IPS DF 4.7 (cell line): ENCODE data around the gene MTOR.
"Not testable (repeated sequence)": the region's sequence is repeated elsewhere in the genome, so short reads cannot be mapped to it uniquely, and the experiment has no call there.

Experiments
- DNase-seq: peaks from one replicate; pipeline ENCODE4 v3.0.0-alpha.2; 2013; ENCODE audit warnings: low spot score; ENCODE audit errors: extremely low read depth

Gene MTOR

DNA sequence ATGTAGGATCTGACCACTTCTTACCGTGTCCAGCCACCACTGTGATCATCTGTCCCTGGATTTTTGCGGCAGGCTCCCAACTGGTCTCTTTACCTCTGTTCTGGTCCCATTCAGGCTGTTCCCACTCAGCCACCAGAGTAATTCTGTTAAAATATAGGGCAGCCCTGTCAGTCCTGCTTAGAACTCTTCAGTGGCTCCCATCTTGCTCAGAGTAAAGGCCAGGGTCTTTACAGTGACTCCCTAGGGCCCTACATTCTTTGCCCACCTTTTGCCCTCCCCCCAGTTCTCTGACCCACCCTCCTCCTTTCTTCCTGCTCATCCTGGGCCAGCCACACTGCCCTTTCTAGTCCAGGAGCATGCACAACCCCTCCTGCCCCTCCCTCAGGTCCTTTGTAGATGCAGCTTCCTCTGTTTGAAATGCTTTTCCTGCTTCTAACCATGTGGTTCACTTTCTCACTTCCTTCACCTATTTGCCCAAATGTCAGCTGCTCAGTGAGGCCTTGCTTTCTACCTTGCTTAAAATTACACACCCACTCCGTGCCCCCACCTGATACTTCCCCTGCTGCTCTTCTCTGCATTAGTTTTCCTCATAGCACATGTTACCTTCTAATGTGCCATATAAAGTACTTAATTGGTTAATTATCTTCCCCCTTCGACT, 18.5 kb upstream of the MTOR start:
- no peak for DNase-seq

DNA sequence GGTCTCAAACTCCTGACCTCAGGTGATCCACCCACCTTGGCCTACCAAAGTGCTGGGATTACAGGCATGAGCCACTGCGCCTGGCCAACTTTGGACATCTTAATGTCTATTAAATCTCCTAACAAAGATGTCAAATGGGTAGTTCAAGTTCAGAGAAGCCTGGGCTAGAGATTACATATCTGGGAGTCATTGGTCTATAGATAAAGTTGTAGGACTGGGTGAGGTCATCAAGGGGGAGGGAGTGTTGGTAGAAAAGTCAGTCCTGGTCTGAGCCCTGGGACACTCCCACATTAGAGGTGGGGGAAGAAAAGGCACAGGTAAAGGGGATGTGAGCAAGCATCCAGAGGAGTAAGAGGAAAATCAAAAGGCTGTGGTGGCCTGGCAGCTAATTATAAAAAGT, 17.3 kb upstream of the MTOR start:
- no peak for DNase-seq

DNA sequence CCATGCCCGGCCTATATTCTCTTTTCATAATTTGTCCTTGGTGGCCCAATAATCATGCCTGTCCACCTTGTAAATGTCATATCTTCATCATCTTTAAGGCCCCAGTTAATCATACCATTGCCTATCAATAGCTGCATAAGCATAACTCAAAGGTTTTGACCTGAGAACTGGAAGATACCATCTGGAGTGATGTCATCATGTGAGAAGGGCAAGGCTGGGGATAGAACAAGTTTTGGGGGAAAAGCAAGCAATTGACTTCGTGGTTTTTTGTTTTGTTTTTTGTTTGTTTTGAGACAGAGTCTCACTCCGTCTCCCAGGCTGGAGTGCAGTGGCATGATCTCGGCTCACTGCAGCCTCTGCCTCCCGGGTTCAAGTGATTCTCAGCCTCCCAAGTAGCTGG, 16.8 kb upstream of the MTOR start:
- DNase-seq: no peak

DNA sequence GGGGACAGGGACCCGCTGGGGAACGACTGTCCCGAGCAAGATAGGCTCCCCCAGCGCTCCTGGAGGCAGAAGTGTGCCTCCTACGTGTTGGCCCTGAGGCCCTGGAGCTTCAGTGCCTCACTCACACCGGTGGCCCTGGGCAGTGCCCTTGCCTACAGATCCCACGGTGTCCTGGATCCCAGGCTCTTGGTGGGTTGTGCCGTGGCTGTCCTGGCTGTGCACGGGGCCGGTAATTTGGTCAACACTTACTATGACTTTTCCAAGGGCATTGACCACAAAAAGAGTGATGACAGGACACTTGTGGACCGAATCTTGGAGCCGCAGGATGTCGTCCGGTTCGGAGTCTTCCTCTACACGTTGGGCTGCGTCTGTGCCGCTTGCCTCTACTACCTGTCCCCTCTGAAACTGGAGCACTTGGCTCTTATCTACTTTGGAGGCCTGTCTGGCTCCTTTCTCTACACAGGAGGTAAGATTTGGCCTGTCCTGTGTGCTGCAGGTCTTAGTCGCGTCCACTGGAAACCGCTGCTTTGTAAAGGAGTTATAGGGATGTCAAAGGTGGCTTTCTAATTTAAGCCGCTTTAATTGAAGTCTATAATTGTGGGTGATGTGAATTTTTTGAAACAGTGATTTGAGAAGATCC, 11.4 kb upstream of the MTOR start:
- DNase-seq: no peak

DNA sequence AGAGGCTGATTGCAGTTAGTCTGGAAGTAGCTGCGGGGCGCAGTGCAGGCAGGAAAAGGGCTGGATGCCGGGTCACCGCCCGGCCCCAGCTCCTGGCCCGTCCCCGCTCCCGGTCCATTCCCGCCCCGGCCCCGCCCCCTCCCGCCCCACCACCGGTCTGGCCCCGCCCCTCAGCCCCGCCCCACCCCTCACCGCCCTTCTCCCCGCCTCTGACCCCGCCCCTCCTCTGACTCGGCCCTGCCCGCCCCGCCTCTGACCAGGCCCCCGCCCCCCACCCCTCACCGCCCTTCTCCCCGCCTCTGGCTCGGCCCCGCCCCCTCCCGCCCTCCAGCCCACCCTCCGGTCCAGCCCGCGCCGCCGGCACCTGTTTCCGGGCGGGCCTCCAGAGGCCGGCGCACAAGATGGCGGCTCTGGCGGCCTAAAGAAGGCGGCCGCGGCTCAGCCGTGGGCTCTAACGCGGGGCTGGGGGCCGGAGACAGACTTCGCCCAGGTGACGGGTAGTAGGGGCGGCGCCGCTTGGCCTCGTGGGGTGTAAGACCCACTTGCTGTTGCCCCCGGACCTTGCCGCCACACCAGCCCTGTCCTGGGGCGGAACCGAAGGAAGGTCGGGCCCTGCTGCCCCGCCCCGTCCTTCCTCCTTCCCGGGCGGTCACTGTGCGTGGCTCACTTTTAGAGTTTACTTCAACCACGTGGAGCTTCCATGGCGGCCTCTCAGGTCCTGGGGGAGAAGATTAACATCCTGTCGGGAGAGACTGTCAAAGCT, 10.7 kb upstream of the MTOR start, which contains the start of gene UBIAD1:
UBIAD1 (plus strand) TSS at position 367 of the 763 bp plus-strand sequence; CDS start at position 701, 334 bp downstream.
- DNase-seq: no peak

DNA sequence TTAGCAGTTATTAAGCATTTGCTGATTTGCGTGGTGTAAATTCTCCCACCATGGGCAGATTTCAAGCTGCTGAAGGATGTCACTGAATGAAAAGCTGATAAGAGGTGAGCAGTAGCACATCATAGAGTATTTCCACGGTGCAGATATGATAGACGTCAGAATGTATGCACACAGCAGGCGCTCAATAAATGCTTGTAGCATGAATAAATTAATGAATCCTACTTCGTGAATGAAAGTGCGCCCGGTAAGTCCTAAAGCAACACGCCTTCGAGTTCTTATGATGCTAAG, 10.1 kb upstream of the MTOR start:
- DNase-seq: no peak

DNA sequence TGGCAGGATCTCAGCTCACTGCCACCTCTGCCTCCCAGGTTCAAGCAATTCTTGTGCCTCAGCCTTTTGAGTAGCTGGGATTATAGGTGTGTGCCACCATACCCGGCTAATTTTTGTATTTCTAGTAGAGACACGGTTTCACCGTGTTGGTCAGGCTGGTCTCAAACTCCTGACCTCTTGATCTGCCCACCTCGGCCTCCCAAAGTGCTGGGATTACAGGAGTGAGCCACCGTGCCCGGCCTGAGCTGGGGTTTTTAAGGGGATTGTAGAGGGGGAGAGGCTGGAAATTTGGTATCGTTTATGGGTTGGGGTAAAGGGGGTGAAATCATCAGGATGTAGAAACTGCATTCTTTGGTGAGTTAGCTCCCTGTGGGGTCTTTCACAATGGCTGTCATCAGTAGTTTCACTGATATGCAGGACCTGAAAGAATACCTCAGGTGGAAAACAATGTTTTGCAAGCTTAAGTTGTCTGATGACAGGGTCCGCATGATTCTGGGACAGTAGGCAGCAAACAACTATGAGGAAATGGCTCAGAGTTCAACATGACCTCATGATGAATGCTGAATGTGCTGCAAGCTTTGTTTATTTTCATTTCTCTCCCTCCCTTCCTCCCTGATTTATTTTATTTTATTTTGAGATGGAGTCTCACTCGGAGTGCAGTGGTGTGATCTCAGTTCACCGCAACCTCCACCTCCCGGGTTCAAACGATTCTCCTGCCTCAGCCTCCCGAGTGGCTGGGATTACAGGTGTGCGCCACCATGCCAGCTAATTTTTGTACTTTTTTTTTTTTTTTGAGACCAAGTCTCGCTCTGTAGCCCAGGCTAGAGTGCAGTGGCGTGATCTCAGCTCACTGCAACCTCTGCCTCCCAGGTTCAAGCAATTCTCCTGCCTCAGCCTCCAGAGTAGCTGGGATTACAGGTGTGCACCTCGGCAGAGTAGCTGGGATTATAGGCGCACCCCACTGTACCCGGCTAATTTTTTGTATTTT, 5.3 kb upstream of the MTOR start:
- DNase-seq: not testable (repeated sequence)

DNA sequence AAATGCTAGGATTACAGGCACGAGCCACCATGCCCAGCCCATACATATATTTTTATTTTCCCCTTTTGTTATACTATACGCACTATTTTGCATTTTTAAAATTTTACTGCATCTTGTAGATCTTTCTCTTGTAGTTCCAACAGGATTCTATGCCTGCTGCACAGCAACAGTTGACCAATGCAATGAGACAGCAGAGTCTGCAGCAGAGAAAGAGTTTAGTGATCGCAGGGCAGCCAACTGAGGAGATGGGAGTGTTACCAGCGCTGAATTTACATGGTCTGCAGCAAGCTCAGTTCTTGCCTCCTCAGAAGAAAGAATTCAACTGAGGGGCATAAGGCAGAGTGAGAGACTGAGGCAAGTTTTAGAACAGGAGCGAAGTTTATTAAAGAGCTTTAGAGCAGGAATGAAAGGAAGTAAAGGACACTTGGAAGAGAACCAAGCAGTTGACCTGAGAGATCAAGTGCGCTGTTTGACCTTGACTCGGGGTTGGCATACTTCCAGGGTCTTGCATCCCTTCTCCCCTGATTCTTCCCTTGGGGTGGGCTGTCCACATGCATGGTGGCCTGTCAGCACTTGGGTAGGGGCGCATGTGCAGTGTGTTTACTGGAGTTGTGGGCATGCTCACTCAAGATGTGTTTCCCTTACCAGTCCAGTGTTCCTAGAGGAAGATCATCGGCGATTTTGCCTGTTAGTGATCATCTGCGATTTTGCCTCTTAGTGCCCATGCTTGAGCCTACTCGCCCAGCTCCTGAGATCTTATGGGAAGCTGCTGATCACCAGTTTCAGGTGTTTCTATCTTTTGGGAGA, 4.1 kb upstream of the MTOR start:
- no peak for DNase-seq

DNA sequence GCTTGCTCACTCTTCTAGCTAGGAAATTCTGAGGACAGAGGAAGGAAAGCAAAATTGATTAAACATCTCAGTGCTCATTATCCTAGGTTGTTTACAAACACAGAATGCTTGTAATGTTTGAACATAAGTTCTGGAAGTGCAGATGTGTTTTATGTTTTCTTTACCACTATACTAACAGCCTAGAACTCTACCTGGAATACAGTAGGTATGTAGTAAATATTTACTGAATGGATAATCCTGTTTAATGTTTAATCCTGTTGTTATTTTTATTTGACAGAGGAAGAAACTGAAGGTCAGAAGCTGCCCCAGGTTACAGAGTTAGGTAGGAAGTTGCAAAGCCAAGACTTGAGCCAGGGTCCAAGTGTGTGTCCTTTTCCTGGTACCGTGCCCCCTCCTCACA, 6.1 kb downstream of the MTOR start:
- DNase-seq: no peak

DNA sequence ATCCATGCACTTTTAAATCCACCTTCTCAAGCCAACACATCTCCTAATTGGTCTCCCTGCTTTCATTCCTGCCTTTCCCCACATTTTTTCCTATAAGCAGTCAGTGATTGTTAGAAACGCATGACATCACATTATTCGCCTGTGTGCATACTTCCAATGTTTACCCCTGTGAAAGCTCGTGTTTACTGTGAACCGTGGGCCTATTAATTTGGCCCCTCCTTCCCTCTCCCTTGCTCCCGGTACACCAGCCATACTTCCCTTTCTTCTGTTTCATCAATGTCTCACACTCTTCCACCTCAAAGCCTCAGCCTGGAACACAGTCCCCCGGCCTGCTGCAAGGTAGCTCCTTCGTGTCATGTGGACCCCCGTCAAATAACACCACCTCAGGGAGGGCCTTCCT, 9.1 kb downstream of the MTOR start:
- DNase-seq: no peak

DNA sequence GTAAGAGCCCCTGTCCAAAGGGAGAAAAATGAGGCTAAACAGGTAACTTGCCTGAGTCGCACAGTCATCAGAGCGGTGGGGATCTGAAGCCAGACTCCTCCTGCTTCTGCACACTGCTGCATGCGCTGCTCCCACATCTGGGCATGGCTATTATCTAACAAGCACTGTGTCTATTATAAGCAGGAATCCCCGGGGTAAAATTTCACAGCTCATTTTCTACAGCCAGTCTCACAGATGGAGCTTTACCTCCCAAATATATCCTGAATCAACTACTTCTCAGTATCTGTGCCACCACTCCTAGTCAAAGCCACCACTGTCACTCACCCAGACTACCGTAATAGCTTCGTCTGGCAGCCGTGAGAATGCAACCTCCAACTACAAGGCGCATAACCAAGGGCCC, 9.8 kb downstream of the MTOR start:
- no peak for DNase-seq

DNA sequence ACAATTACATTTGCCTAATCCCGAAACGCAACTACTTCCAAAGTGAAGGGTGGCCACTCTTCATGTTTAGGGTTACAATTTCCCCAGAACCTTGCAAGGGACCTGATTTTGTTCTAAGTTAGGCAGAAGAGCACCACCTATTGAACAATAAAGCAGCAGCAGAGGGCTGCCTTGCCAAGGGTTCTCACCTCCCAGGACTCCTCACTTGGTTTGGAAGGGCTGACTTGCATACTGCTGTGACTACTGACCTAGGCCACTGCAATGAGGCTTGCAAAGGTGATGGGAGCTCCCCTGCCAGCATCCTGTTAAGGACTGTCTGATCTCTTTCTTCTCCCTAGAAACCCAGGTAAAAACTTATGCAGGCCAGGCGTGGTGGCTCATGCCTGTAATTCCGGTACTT, 14.2 kb downstream of the MTOR start:
- DNase-seq: no peak

DNA sequence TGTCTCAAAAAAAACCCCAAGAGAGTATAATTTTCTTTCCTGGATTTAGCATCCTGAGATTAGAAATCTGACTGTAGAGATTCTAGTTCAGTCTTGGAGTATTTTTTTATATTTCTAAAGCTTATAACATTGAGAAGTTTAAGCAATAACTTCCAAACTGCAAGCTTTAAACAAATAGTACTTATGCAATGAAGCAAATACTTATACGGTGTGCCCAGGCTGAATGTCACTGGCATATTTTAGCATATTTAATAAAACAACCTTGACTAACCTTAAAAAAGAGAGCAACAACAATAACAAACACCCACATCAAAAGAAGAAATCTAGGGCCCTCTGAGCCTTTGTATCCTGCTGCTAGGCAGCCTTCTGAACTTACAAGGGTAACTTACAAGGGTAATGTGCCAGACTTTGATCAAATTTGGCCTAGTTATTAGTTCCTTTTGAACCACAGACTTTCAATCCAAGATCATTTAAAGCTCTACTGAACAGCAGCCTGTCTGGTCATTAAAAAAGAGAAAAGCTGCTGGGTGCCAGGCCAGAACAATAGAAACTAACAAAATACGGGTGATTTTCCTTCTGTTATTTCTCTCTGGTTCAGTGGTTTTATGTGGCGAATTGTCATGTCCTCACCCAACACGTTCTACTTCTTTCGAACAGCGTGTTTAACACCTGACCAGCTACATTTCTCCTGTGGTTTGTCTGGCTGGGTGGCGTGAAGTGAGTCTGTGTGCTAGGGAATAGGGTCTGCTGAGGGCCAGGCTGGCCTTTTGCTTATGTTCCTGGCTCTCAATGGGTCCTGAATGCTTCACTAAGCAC, 16.2 kb downstream of the MTOR start:
- no peak for DNase-seq

DNA sequence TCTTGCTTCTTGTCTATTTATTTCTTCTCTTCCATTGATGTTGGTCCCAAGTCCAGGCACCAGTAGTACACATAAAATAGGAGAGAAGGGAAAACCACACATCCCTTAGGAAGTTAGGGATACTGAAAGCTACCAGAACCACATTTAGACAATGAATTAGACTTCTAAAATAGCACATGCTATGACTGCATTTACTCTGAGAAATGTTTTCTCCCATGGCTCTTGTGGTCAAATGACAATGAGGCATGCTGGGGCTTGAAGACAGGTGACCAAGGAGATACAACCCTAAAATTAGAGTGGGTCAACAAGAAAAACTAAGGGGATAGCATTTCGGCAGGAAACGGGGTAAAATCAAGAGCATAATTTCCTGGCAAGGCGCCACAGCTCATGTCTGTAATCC, 17.1 kb downstream of the MTOR start:
- DNase-seq: no peak

DNA sequence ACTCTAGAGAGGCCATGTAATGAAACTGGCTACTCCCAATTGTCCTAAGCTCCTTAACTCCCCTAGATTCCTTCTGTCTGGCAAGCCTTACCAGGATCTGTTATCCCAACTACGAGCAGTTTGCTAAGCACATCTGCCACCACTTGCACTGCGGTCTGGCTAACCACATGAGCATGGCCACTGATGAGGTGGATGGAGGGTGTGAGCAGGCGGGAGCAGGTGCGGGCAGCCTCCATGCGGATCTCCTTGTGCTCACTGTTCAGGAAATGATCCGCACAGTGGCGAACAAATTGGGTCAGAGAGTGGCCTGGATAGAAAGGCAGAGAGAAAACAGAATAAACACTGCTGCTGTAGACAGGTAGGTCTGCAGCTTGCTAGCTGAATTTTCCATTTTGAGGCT, 24.0 kb downstream of the MTOR start:
- DNase-seq: no peak

DNA sequence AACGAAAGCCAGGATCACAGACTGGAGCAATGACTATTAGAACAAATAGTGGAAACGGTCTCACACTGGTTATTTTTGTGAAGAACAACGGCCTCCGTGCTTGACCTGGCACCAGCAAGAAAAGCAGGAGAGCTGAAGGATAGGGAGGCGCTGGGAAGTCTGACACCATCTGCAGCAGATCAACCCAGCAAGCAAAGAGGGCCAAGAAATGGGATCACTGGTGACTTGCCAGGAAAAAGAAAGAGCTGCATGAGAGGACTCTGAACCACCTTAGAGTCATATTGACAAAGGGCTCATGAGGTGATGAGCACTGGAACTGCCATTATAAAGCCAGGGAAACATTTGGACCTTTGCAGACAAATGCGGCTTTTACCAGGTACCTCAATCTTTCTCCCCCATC, 25.0 kb downstream of the MTOR start:
- DNase-seq: no peak

DNA sequence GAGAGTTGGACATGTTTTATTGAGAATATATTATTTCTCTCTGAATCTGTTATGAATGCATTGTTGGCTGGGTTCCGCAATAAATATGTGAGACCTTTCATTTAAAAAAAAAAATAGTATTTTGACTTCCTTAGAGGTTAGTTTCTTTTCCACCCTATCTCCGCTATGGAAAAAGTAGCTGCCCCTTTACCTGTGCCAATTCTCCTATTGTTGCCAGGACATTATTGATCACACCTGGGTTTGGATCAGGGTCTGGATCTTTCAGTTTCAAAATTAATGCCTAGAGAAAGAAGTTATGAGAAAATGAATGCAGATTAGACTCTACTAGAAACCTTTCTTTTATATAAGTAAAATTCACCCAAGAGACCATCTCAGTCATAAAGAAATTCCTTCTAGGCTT, 29.1 kb downstream of the MTOR start:
- no peak for DNase-seq

DNA sequence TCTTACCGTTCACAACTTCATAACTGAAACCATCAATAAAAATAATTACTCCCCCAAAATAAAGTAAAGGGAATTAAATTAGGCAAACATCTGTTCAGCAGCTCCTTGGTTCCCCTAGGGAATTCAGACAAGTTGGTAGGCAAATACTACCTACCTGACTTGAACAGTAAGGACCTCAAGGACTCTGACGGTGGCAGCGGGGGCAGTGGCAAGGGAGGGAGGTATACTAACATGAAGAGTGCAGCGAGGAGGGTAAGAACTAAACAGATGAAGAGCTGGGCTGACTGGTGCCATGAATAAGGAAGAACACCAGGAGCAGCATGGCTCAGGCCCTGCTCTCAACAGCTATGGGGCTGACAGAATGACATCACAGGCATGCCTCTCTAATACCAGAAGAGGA, 33.1 kb downstream of the MTOR start:
- DNase-seq: no peak

DNA sequence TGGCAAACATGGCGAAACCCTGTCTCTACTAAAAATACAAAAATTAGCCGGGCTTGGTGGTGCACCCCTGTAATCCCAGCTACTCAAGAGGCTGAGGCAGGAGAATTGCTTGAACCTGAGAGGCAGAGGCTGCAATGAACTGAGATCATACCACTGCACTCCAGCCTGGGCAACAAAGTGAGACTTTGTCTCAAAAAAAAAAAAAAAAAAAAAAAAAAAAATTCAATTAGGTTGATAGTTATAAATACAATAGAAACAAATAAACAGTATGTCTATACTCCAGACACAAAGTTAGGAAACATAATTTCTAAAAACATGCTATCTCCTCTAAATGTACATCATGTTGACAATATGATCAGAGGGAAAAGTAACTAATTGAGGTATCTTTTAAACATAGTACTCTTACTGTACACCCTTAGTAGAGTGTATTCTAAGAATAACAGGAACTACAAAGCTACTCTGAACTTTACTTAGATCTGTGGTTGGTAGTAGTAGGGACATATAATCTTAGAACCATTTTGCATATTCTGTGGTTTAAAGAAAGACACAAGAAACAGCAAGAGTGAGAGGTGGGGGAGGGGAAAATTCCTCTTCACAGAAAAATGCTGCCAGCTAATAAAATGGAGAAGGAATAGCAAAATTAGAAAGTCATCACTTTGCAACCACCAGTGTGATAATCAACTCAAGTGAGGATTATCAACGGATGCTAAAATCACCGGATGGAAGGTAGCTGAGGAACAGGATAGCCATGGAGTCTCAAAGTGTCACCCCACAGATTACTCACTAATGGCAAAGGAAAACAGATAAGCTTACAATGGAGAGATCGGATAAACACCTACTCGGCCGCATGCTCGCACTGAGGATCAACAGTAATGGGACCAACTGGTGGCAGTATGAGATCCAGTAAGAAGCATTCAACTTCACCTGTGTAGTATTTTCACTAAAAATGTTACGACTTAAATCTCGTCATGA, 35.0 kb downstream of the MTOR start:
- DNase-seq: no peak
